A673 (cell line): ENCODE results near the gene RPH3AL.

Source experiments
- EZH2 ChIP-seq: fragments of 200-600 bp; sonication (generic); IDR thresholded peaks from 2 replicates; pipeline ENCODE4 v1.6.1; 2017; ENCODE audit warnings: borderline replicate concordance, low read depth, mild to moderate bottlenecking, mixed read lengths, antibody characterized with exemption, low read length; ENCODE audit not compliant: poor library complexity, severe bottlenecking
- TF ChIP-seq, protein P1 (sequence below): fragments of 300-800, 200-600 bp; sonication (generic); conservative IDR thresholded peaks from 2 replicates; pipeline ENCODE4 v1.5.1; 2017; ENCODE audit warnings: low read depth, mild to moderate bottlenecking, antibody characterized with exemption, low read length, moderate library complexity, mixed read lengths

- TF ChIP-seq, protein P1, sequence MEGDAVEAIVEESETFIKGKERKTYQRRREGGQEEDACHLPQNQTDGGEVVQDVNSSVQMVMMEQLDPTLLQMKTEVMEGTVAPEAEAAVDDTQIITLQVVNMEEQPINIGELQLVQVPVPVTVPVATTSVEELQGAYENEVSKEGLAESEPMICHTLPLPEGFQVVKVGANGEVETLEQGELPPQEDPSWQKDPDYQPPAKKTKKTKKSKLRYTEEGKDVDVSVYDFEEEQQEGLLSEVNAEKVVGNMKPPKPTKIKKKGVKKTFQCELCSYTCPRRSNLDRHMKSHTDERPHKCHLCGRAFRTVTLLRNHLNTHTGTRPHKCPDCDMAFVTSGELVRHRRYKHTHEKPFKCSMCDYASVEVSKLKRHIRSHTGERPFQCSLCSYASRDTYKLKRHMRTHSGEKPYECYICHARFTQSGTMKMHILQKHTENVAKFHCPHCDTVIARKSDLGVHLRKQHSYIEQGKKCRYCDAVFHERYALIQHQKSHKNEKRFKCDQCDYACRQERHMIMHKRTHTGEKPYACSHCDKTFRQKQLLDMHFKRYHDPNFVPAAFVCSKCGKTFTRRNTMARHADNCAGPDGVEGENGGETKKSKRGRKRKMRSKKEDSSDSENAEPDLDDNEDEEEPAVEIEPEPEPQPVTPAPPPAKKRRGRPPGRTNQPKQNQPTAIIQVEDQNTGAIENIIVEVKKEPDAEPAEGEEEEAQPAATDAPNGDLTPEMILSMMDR, result no peak
- TF ChIP-seq EZH2, result no peak
These were observed 7.6 kb upstream of the RPH3AL start for GRCh38 chr17:360092-360750.
